ENCODE measurements around the gene CD40. TPM values are rescaled to one million over a fixed set of nuclear protein-coding genes. Genes with fewer than 3 reads are reported as not detected.
A peak's percentile ranks its signal among the peaks of the same experiment; 100 is the strongest.

CD40 gene
- polyA plus RNA-seq, 2 of the 4 experiments (the other 2 are of a cell fraction), result 4.9 to 5.2 TPM

GRCh38 chr20:46130534-46130933 lies 12.4 kb downstream of the CD40 start:
- no peak overlapping the region for H3K4me3 ChIP-seq
- CTCF ChIA-PET, result interaction anchor here (0.9 to 4.4 kb wide), 12 partner anchors 9 to 218 kb away, joined by 3 to 28 read pairs (median 6); no protein-coding TSS in a partner anchor
- no peak for DNase-seq (ENCODE audit: low read depth in 1 of 2, low spot score in 1 of 2)
- H3K9me3 ChIP-seq, result no peaks in the 10 kb centered on the region
- no peak for TF ChIP-seq GATA3 (IDR thresholded peaks at IDR 0.05; ENCODE audit: borderline replicate concordance)
- TF ChIP-seq, protein P1, sequence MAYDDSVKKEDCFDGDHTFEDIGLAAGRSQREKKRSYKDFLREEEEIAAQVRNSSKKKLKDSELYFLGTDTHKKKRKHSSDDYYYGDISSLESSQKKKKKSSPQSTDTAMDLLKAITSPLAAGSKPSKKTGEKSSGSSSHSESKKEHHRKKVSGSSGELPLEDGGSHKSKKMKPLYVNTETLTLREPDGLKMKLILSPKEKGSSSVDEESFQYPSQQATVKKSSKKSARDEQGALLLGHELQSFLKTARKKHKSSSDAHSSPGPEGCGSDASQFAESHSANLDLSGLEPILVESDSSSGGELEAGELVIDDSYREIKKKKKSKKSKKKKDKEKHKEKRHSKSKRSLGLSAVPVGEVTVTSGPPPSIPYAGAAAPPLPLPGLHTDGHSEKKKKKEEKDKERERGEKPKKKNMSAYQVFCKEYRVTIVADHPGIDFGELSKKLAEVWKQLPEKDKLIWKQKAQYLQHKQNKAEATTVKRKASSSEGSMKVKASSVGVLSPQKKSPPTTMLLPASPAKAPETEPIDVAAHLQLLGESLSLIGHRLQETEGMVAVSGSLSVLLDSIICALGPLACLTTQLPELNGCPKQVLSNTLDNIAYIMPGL (CRISPR knock-in tag; IDR thresholded peaks at IDR 0.05; ENCODE audit: borderline replicate concordance), result no peak
- no peaks in the 10 kb centered on the region for H3K4me1 ChIP-seq
- no peak for FAIRE-seq
- H3K27ac ChIP-seq, result no peak overlapping the region
- 30% methylated on average over 3 of the region's 4 CpGs for WGBS (ENCODE audit: missing lambda C conversion rate)
- no peak for ATAC-seq
- POLR2A ChIA-PET, result no interaction called here
- no peak overlapping the region for H3K4me2 ChIP-seq

DNA sequence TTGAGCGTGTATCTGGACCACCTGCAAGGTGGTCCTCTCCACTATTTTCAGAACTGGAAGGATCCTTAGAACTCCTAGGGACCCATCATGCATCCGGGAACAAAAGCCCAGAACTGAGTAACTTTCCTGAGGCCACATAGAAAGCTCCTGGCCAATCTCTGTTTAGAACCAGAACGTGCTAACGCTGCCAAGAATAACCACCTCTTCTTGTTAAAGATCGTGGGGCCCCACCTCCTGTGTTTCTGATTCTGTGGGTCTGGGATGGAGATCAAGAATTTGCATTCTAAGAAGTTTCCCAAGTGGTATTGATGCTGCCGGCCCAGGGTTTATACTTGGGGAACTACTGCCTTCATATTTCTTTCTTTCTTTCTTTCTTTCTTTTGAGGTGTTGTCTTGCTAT lies 13.3 kb downstream of the CD40 start:
- CTCF ChIA-PET, result interaction anchor here (0.6 to 4.4 kb wide), 30 partner anchors 8 to 551 kb away, joined by 3 to 72 read pairs (median 8); no protein-coding TSS in a partner anchor
- WGBS (ENCODE audit: missing lambda C conversion rate), result 12% methylated on average over 6 of the region's 6 CpGs
- Histone ChIP-seq H3K4me3 (no peak overlapping the region), H3K27ac (no peak overlapping the region), H3K4me1 (no peaks in the 10 kb centered on the region), H3K4me2 (no peak overlapping the region), H3K9me3 (no peaks in the 10 kb centered on the region)
- DNase-seq (ENCODE audit: low read depth in 1 of 2, low spot score in 1 of 2), result no peak
- TF ChIP-seq PBX3 (IDR thresholded peaks at IDR 0.05) (no peak), POLR2A (IDR thresholded peaks at IDR 0.05; ENCODE audit: low read length) (no peak), MAZ (IDR thresholded peaks at IDR 0.05; ENCODE audit: borderline replicate concordance, low read depth, low read length) (no peak)
- TF ChIP-seq, protein P2, sequence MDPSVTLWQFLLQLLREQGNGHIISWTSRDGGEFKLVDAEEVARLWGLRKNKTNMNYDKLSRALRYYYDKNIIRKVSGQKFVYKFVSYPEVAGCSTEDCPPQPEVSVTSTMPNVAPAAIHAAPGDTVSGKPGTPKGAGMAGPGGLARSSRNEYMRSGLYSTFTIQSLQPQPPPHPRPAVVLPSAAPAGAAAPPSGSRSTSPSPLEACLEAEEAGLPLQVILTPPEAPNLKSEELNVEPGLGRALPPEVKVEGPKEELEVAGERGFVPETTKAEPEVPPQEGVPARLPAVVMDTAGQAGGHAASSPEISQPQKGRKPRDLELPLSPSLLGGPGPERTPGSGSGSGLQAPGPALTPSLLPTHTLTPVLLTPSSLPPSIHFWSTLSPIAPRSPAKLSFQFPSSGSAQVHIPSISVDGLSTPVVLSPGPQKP (IDR thresholded peaks at IDR 0.05; ENCODE audit: low read depth, low read length), result no peak
- TF ChIP-seq, protein P3, sequence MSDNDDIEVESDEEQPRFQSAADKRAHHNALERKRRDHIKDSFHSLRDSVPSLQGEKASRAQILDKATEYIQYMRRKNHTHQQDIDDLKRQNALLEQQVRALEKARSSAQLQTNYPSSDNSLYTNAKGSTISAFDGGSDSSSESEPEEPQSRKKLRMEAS (IDR thresholded peaks at IDR 0.05), result no peak
- no peak for ATAC-seq
- POLR2A ChIA-PET, result no interaction called here
- no peak for FAIRE-seq

DNA sequence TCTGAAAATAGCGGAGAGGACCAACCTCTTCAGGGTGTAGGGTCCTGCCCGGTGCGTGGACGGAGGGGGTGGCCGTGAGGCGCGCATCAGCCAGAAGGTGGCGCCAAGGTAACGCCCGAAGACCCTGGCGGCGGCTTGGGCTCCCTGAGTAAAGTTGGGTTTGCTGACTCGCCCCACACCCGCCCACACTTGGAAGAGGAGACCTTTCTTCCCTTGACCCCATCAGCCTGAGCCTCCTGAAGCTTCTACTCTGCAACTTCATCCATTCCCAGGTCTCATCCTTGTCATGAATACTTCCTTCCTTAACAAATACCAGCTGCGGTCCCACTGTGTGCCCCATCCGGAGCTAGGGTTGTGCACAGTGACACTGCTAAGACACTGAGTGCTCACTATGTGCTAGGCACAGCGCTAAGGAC lies 14.6 kb downstream of the CD40 start:
- no peaks in the 10 kb centered on the region for H3K9me3 ChIP-seq
- ATAC-seq (peak; percentile 90 to 96), DNase-seq (ENCODE audit: low read depth in 1 of 2, low spot score in 1 of 2) (peak; percentile 61 to 77), FAIRE-seq (no peak)
- TF ChIP-seq TFCP2L1 (CRISPR knock-in tag; IDR thresholded peaks at IDR 0.05), result no peak
- TF ChIP-seq, protein P4, sequence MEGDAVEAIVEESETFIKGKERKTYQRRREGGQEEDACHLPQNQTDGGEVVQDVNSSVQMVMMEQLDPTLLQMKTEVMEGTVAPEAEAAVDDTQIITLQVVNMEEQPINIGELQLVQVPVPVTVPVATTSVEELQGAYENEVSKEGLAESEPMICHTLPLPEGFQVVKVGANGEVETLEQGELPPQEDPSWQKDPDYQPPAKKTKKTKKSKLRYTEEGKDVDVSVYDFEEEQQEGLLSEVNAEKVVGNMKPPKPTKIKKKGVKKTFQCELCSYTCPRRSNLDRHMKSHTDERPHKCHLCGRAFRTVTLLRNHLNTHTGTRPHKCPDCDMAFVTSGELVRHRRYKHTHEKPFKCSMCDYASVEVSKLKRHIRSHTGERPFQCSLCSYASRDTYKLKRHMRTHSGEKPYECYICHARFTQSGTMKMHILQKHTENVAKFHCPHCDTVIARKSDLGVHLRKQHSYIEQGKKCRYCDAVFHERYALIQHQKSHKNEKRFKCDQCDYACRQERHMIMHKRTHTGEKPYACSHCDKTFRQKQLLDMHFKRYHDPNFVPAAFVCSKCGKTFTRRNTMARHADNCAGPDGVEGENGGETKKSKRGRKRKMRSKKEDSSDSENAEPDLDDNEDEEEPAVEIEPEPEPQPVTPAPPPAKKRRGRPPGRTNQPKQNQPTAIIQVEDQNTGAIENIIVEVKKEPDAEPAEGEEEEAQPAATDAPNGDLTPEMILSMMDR (IDR thresholded peaks at IDR 0.05), result peak; percentile 78
- peak; percentile 73 for TF ChIP-seq SMC3 (IDR thresholded peaks at IDR 0.05)
- TF ChIP-seq KDM5A (IDR thresholded peaks at IDR 0.05), result no peak
- peak; percentile 89 to 92 for TF ChIP-seq RAD21 (conservative IDR thresholded peaks at IDR 0.05 in 1 of 2, IDR thresholded peaks at IDR 0.05 in 1 of 2)
- TF ChIP-seq, protein P5, sequence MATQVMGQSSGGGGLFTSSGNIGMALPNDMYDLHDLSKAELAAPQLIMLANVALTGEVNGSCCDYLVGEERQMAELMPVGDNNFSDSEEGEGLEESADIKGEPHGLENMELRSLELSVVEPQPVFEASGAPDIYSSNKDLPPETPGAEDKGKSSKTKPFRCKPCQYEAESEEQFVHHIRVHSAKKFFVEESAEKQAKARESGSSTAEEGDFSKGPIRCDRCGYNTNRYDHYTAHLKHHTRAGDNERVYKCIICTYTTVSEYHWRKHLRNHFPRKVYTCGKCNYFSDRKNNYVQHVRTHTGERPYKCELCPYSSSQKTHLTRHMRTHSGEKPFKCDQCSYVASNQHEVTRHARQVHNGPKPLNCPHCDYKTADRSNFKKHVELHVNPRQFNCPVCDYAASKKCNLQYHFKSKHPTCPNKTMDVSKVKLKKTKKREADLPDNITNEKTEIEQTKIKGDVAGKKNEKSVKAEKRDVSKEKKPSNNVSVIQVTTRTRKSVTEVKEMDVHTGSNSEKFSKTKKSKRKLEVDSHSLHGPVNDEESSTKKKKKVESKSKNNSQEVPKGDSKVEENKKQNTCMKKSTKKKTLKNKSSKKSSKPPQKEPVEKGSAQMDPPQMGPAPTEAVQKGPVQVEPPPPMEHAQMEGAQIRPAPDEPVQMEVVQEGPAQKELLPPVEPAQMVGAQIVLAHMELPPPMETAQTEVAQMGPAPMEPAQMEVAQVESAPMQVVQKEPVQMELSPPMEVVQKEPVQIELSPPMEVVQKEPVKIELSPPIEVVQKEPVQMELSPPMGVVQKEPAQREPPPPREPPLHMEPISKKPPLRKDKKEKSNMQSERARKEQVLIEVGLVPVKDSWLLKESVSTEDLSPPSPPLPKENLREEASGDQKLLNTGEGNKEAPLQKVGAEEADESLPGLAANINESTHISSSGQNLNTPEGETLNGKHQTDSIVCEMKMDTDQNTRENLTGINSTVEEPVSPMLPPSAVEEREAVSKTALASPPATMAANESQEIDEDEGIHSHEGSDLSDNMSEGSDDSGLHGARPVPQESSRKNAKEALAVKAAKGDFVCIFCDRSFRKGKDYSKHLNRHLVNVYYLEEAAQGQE (IDR thresholded peaks at IDR 0.05), result no peak
- no peak for TF ChIP-seq NR3C1 (IDR thresholded peaks at IDR 0.05)
- TF ChIP-seq HOXB13 (CRISPR knock-in tag; IDR thresholded peaks at IDR 0.05; ENCODE audit: low read depth), result no peak
- TF ChIP-seq CEBPB (IDR thresholded peaks at IDR 0.05), result no peak
- TF ChIP-seq ATOH8 (CRISPR knock-in tag; IDR thresholded peaks at IDR 0.05; ENCODE audit: low read depth), result no peak
- no peak for TF ChIP-seq E2F6 (IDR thresholded peaks at IDR 0.05; ENCODE audit: borderline replicate concordance, low read depth)
- TF ChIP-seq JUNB (IDR thresholded peaks at IDR 0.05), result no peak
- no peak for TF ChIP-seq ZC3H11A (IDR thresholded peaks at IDR 0.05)
- no peak for TF ChIP-seq ESRRA (IDR thresholded peaks at IDR 0.05; ENCODE audit: borderline replicate concordance, low read length)
- TF ChIP-seq RARB (CRISPR knock-in tag; IDR thresholded peaks at IDR 0.05), result no peak
- no peak for TF ChIP-seq POLR2A (IDR thresholded peaks at IDR 0.05; ENCODE audit: low read length)
- ChIA-PET CTCF (interaction anchor here (0.6 to 4.4 kb wide), 81 partner anchors 9 to 547 kb away, joined by 3 to 72 read pairs (median 4); partner anchors contain the start of genes CD40 and ELMO2), POLR2A (interaction anchor here (0.6 kb wide), 1 partner anchor 214 kb away, joined by 3 read pairs; no protein-coding TSS in a partner anchor)
- H3K4me1 ChIP-seq, result no peaks in the 10 kb centered on the region
- no peak overlapping the region for H3K4me2 ChIP-seq
- WGBS (ENCODE audit: missing lambda C conversion rate), result 7% methylated on average over 16 of the region's 17 CpGs
- no peak overlapping the region for H3K4me3 ChIP-seq
- H3K27ac ChIP-seq, result no peak overlapping the region

Measured in A549 (cell line).